Hematopoietic multipotent progenitor cell treated with erythropoietin and hydrocortisone succinate and interleukin-3 and kit ligand, for 6 days (in vitro differentiated cells): Measurements from ENCODE around the gene EDDM13.
A peak's percentile ranks its signal among the peaks of the same experiment; 100 is the strongest.
"Not testable (repeated sequence)": the region's sequence is repeated elsewhere in the genome, so short reads cannot be mapped to it uniquely, and the experiment has no call there.

ENCODE experiments used
- DNase-seq: peaks from one replicate; pipeline ENCODE4 v3.0.0-alpha.2; 2015

EDDM13 gene

GRCh38 chr19:56272161-56272798 is at the start of gene EDDM13:
Gene EDDM13, plus strand, starts transcription at chr19:56272748. Its CDS starts 87 bp downstream, at chr19:56272835.
- no peak for DNase-seq

DNA sequence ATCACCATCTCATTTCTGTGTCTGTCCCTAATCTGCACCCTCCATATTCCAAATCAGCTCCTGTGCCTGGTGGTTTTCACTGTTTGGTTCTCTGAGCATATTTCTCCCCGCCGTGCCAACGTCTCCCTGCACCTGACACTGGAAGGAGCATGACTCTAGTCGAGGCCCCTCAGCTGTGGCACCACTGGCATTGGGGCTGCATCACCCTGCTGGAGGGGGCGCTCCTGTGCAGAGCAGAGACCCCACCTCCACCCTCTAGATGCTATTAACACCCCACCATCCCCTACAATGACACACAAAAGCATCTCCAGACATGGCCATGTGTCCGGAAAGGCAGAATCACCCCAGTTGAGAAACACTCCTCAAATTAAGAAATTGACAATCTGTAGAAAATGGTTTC is 49.6 kb upstream of the EDDM13 start:
- no peak for DNase-seq

- no peak for DNase-seq
These were observed 49.1 kb upstream of the EDDM13 start for GRCh38 chr19:56223481-56223880.

- no peak for DNase-seq
These were observed 27.3 kb upstream of the EDDM13 start for GRCh38 chr19:56245121-56245740.

- DNase-seq, result not testable (repeated sequence)
These were observed 26.8 kb upstream of the EDDM13 start for GRCh38 chr19:56245764-56246163.

- DNase-seq, result peak; percentile 91
These were observed 23.7 kb upstream of the EDDM13 start for GRCh38 chr19:56248736-56249338.

- DNase-seq, result peak; percentile 88
These were observed 19.7 kb upstream of the EDDM13 start for GRCh38 chr19:56252699-56253422.

GRCh38 chr19:56253737-56254136 is 18.8 kb upstream of the EDDM13 start:
- DNase-seq, result peak; percentile 94

DNA sequence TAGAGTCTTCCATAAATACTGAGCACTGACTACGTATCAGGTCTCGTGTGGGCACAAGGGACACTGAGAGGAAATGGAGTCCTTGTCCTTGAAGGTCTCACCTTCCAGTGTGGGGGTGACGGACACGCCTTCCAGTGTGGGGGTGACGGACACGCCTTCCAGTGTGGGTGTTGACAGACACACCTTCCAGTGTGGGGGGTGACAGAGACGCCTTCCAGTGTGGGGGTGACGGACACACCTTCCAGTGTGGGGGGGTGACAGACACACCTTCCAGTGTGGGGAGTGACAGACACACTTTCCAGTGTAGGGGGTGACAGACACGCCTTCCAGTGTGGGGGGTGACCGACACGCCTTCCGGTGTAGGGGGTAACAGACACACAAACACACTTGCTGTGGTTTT is 14.3 kb upstream of the EDDM13 start:
- no peak for DNase-seq

DNA sequence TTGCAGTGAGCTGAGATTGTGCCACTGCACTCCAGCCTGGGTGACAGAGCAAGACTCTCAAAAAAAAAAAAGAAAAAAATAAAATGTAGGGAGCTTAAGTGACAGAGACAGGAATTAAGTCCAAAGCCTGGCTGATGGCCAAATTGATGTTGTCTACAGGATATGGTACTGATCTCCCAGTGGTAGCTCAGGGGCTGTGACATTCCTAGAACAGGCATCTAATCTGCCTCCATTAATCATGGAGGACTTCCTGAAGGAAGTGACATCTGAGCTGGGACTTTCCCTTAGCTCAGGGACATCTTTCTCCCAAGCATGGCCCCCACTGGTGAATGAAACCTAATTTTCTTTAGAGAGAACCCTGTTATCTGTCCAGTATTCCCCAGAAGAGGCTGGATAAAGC is 11.4 kb upstream of the EDDM13 start:
- DNase-seq, result no peak

DNA sequence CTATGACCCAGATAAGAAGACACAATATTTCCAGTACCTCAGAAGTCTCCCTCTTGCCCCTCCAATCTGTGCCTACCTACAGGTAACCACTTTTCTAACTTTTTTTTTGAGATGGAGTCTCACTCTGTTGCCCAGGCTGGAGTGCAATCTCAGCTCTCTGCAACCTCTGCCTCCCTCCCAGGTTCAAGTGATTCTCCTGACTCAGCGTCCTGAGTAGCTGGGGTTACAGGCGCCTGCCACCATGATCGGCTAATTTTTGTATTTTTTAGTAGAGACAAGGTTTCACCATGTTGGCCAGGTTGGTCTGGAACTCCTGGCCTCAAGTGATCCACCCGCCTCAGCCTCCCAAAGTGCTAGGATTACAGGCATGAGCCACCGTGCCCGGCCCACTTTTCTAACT is 10.6 kb upstream of the EDDM13 start:
- DNase-seq, result not testable (repeated sequence)

- DNase-seq, result peak; percentile 25
These were observed 9.2 kb upstream of the EDDM13 start for GRCh38 chr19:56263319-56263718.

- DNase-seq, result no peak
These were observed 6.5 kb upstream of the EDDM13 start for GRCh38 chr19:56266051-56266450.

- no peak for DNase-seq
These were observed 3.2 kb upstream of the EDDM13 start for GRCh38 chr19:56269348-56269747.

DNA sequence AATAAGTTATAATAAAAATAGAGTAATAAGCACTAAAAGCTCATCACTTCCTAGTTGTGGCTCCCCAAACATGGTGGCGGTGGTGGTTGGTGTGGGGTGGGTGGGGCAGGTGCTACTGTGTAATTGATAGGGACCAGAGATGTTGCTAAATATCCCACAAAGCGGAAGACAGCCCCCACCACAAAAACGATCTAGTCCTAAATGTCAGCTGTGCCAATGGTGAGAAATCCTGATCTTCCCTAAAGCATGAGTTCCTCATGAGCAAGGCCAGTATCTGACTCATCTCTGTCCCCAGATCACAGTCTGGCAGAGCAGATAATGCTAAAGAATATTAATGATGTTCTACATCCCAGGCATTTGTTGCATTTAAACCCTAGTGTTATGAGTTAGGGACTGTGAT is 1.9 kb upstream of the EDDM13 start:
- peak; percentile 84 for DNase-seq

DNA sequence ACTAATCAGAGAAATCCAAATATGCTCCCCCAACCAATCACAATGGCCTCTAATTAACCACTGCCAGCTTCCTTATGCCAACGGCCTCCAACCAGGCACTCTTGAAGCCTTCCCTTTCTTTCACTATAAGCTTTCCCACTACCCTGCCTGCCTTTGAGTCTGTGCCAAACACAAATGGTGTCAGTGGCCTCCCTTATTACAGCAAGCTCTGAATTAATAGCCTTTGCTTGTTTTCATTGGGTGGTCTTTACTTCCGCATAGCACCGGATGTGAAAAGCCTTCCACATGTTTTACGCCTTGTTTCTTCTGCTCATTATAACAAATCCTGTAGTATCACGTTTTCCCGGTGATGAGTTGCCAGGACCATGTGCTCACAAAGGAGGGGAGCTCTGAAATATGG is 1.4 kb upstream of the EDDM13 start:
- no peak for DNase-seq

DNA sequence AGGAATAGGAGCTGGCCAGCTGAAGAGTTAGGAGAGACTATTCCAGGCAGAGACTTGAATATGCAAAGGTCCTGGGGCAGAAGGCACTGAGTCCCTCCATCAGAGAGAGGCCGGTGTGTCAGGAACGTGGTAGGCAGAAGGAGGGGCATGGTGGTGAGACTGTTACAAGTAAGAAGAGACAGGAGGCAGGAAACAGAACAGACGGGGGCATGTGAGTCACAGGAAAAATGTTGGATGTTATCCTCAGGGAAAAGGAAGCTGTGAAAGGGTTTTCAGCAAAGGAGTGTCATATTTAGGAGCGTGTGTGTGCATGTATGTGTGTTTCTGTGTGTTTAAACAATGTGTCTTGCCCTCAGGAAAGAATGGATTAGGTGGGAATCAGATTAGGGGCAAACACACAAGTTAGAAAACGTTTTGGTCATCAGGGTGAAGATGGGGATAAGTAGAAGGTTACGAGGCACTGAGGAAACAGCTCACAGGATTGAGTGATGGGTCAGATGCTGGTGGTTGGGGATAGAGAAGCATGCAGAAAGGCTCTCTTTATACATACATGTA is 1.1 kb downstream of the EDDM13 start:
- no peak for DNase-seq

- no peak for DNase-seq
These were observed 10.3 kb downstream of the EDDM13 start for GRCh38 chr19:56282809-56283208.

DNA sequence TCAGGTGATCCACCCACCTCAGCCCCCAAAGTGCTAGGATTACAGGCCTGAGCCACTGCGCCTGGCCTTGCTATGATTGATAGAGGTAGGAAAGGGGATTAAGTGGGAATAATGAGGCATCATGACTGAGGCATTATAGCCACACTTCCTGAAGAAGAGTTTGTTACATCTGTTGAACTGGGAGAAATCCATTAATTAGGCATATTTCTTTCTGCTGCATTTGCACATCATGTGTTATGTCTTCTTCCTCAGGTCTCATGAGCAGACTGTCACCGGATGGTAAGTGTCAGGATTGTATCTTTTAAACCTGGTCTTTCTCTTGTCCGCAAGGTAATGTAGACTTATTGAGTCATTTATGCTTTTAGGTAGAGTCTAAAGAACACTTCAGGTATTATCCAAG is 12.2 kb downstream of the EDDM13 start:
- DNase-seq, result no peak

- DNase-seq, result no peak
These were observed 17.6 kb downstream of the EDDM13 start for GRCh38 chr19:56290104-56290503.

DNA sequence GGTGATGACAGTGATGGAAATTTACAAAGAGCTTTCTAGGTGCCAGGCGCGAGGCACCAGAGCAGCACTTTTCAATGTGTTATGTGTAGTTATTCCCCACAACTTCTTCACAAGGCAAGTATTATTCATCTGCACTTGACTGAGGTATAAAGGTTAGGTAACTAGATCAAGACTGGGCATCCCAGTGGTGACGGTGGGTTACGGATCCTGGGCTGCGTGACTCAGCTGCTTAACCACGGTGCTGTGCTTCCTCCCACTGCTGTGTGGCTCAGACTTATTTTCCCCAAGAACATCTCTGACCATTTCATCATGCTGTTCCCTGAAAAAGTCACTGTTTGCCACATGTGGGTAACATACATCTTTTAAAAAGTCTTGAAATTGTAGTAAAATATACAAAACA is 19.3 kb downstream of the EDDM13 start:
- no peak for DNase-seq

DNA sequence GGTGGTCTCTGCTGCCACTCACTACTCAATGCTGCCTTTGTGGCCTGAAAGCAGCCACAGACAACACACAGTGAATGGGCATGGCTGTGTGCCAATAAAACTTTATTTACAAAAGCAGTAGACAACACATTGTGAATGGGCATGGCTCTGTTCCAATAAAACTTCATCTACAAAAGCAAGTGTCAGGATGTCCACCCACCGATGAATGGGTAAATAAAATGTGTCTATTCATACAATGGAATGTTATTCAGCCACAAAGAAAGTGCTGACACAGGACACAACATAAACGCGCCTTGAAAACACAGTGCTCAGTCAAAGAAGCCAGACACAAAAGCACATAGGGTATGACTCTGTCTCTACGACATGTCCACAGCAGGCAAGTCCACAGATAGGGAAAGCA is 22.0 kb downstream of the EDDM13 start:
- no peak for DNase-seq
